Gastroesophageal sphincter (tissue), 4 donors: ENCODE data around the gene SEZ6L. TPM values are rescaled to one million over a fixed set of nuclear protein-coding genes. Genes with fewer than 3 reads are reported as not detected.

Experiments
- ATAC-seq: fragments of 150-250 bp; one replicate; pipeline ENCODE4 v1.9.1; 2016; ENCODE audit warnings: mild to moderate bottlenecking, moderate library complexity
- H3K27ac ChIP-seq, 4 donors: fragments of 200-600 bp; sonication (generic) in 3 of 4; 1 replicate in 3 of 4; 2 replicates in 1 of 4; pipeline ENCODE4 v1.5.1; 2016 to 2019
- H3K27me3 ChIP-seq: fragments of 200-600 bp; sonication (generic); one replicate; pipeline ENCODE4 v1.5.1; 2019
- H3K36me3 ChIP-seq, 2 donors: fragments of 200-600 bp; sonication (generic); one replicate each; pipeline ENCODE4 v1.5.1; 2019; ENCODE audit warnings: control low read depth in 1 of 2
- H3K4me1 ChIP-seq, 3 donors: fragments of 200-600 bp; sonication (generic); 1 replicate in 2 of 3; 2 replicates in 1 of 3; pipeline ENCODE4 v1.5.1; 2016 to 2019; ENCODE audit warnings: control low read depth in 2 of 3
- H3K4me3 ChIP-seq, 2 donors: fragments of 200-600 bp; sonication (generic); one replicate each; pipeline ENCODE4 v1.5.1; 2019; ENCODE audit warnings: mild to moderate bottlenecking in 1 of 2, moderate library complexity in 1 of 2
- H3K9me3 ChIP-seq, 3 donors: fragments of 200-600 bp; sonication (generic); one replicate each; pipeline ENCODE4 v1.5.1; 2017 to 2019; ENCODE audit warnings: control low read depth in 2 of 3
- EP300 ChIP-seq: sonication (generic); formaldehyde crosslinking; IDR thresholded peaks from one replicate; pipeline ENCODE4 v1.6.1; 2017; ENCODE audit warnings: antibody characterized with exemption, mild to moderate bottlenecking
- POLR2A ChIP-seq, 2 donors: fragments of 450-650 bp; IDR thresholded peaks; one replicate each; pipeline ENCODE4 v1.6.1; 2017; ENCODE audit warnings: antibody characterized with exemption in 2 of 2, mild to moderate bottlenecking in 2 of 2, moderate library complexity in 1 of 2
- POLR2AphosphoS5 ChIP-seq: sonication (generic); formaldehyde crosslinking; IDR thresholded peaks from one replicate; pipeline ENCODE4 v1.6.1; 2017; ENCODE audit warnings: antibody characterized with exemption
- WGBS, 2 donors: methylation state at CpG; one replicate each; pipeline ENCODE4 v1.1.5; 2018; ENCODE audit warnings: low coverage in 1 of 2; 5-methylcytosine and 5-hydroxymethylcytosine counted together
- total RNA-seq, 4 donors: library from RNA; depleted of rRNA; stranded (reverse); fragments of >200 nt; gene quantifications; one replicate each; pipeline ENCODE4 v1.1.0, GENCODE V29; 2016
- TF ChIP-seq, protein P1 (sequence below), 4 experiments: fragments of 200-600 bp in 2 of 4; fragments of 450-650 bp in 2 of 4; sonication (generic) in 1 of 4; IDR thresholded peaks; one replicate each; pipeline ENCODE4 v1.5.1; 2017 to 2019; ENCODE audit warnings: antibody characterized with exemption in 4 of 4, mild to moderate bottlenecking in 2 of 4, moderate library complexity in 2 of 4

The SEZ6L gene
- total RNA-seq, 4 donors from 2014 or later: 0.12 to 0.47 (median 0.28) TPM

DNA sequence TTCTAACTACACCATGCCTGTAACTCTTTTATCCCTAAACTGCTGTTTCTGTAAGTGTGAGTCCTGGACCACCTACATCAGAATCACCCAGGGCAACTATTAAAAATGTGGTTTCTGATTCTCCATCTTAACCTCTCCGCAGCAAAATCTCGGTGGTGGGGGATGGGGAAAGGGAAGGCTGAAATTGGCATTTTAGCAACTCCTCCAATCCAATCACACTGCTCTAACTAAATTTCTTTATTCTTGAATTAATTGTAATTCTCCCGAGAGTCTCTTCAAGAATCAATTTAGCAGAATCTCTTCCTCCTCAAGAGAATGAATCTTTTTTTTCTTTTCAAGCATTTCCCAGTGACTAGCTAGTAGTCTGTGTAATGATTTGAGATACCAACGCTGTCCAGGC lies 36.2 kb downstream of the SEZ6L start:
- no peak for ATAC-seq
- WGBS, 2 donors: 62 to 68% methylated on average over 4 of the region's 4 CpGs

DNA sequence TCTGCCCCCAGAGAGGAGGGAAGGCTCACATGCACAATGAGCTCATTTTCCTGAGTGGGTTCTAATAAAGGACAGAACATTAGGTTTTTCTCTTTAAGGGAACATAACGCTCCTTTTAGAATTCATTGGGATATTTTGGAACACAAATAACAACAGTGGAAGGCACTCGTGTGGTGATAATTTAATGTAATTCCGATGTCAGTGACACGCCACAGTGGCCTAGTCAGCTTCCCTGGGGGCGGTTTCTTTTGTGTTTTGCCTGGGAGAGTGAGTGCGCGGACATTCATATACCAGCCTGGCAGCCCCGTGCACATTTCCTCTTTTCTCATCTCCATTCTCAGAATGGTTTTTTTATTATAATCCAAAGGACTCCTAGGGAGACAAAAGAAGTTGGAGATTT lies 41.1 kb downstream of the SEZ6L start:
- no peaks in the 10 kb centered on the region for H3K36me3 ChIP-seq
- no peak for TF ChIP-seq POLR2AphosphoS5
- TF ChIP-seq POLR2A (IDR thresholded peaks at IDR 0.05): no peak
- H3K27me3 ChIP-seq: peaks cover 56% of the 10 kb centered on the region
- H3K27ac ChIP-seq: no peak overlapping the region
- no peaks in the 10 kb centered on the region for H3K4me1 ChIP-seq
- no peaks in the 10 kb centered on the region for H3K9me3 ChIP-seq
- 68 to 75% methylated on average over 7 to 8 of the region's 8 CpGs for WGBS, 2 donors
- H3K4me3 ChIP-seq: no peak overlapping the region
- no peak for ATAC-seq

More for the DNA sequence above, 36.2 kb downstream of the SEZ6L start:
- Histone ChIP-seq H3K4me3 (no peak overlapping the region), H3K4me1 (no peaks in the 10 kb centered on the region), H3K9me3 (no peaks in the 10 kb centered on the region), H3K27ac (no peak overlapping the region), H3K36me3 (no peaks in the 10 kb centered on the region), H3K27me3 (peaks cover 55% of the 10 kb centered on the region)
- TF ChIP-seq POLR2A (IDR thresholded peaks at IDR 0.05) (no peak), EP300 (no peak), POLR2AphosphoS5 (no peak)
- TF ChIP-seq, protein P1, sequence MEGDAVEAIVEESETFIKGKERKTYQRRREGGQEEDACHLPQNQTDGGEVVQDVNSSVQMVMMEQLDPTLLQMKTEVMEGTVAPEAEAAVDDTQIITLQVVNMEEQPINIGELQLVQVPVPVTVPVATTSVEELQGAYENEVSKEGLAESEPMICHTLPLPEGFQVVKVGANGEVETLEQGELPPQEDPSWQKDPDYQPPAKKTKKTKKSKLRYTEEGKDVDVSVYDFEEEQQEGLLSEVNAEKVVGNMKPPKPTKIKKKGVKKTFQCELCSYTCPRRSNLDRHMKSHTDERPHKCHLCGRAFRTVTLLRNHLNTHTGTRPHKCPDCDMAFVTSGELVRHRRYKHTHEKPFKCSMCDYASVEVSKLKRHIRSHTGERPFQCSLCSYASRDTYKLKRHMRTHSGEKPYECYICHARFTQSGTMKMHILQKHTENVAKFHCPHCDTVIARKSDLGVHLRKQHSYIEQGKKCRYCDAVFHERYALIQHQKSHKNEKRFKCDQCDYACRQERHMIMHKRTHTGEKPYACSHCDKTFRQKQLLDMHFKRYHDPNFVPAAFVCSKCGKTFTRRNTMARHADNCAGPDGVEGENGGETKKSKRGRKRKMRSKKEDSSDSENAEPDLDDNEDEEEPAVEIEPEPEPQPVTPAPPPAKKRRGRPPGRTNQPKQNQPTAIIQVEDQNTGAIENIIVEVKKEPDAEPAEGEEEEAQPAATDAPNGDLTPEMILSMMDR (IDR thresholded peaks at IDR 0.05): no peak

DNA sequence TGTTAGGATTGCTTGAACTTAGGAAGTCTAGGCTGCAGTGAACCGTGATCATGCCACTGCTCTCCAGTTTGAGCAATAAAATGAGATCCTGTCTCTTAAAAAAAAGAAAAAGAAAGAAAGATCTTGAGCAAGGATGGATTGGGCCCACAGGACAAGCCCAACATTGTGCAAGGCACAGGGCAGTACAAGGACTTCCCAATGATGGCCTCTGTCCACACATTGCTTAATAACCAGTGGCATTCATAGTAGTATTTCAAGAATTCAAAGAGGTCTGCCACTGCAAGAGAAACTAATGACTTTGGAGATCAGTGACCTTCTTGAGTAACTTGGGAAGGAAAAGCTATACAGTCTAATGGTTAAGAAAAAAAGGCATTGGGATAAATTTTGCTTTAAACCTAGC lies 44.6 kb downstream of the SEZ6L start:
- ATAC-seq: no peak
- no peaks in the 10 kb centered on the region for H3K4me1 ChIP-seq
- H3K9me3 ChIP-seq: no peaks in the 10 kb centered on the region
- no peak overlapping the region for H3K27ac ChIP-seq
- 63 to 67% methylated on average over 1 of the region's 1 CpG for WGBS, 2 donors
- no peak overlapping the region for H3K4me3 ChIP-seq
- TF ChIP-seq EP300: no peak
- TF ChIP-seq, protein P1 (IDR thresholded peaks at IDR 0.05): no peak
- TF ChIP-seq POLR2A (IDR thresholded peaks at IDR 0.05): no peak
- TF ChIP-seq POLR2AphosphoS5: no peak
- H3K36me3 ChIP-seq: no peaks in the 10 kb centered on the region
- peaks cover 73% of the 10 kb centered on the region for H3K27me3 ChIP-seq

DNA sequence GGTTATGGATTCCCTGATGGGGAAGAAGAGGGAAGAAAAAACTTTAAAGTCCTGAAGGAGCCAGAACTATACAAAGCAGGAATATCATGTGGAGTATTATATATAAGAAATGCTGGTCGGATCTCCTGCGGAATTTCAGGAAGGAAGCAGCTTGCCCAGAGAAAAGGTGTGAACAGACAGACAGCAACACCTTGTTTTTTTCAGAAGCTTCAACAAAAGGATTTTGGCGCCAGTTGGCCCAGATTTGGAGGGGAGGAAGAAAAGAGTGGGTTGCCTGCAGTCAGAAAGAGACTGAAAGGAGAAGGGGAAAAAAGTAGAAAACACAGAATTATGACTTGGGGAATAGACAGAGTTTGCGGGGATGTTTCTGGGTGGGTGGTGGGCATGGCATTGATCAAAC lies 45.2 kb downstream of the SEZ6L start:
- Histone ChIP-seq H3K27ac (no peak overlapping the region), H3K27me3 (peaks cover 75% of the 10 kb centered on the region), H3K4me3 (no peak overlapping the region), H3K4me1 (no peaks in the 10 kb centered on the region), H3K36me3 (no peaks in the 10 kb centered on the region), H3K9me3 (no peaks in the 10 kb centered on the region)
- WGBS, 2 donors: 60 to 68% methylated on average over 1 to 4 of the region's 4 CpGs
- ATAC-seq: no peak
- TF ChIP-seq POLR2A (IDR thresholded peaks at IDR 0.05) (no peak), EP300 (no peak), POLR2AphosphoS5 (no peak)
- TF ChIP-seq, protein P1 (IDR thresholded peaks at IDR 0.05): no peak

DNA sequence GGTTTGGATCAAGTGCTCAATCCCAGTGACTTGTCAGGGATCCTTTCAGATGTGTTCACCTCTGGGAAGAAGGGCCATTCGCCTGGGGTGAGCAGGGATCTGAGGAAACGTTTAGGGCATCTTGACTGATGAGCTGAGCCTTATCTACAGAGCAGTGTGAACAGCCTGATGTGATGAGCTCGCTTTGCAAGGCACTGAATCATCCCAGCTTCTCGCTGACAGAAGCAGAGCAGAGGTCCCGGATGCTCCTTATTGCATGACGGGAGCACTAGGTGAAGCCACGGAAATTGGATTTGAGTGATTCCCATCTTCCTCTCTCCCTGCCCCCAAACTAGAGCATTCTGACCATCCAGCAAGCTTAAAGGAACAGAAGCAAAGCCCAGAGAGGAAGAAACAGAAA lies 46.5 kb downstream of the SEZ6L start:
- H3K4me3 ChIP-seq: no peak overlapping the region
- H3K27me3 ChIP-seq: peaks cover 71% of the 10 kb centered on the region
- no peak overlapping the region for H3K27ac ChIP-seq
- 0% methylated on average over 2 of the region's 7 CpGs for WGBS, 2 donors
- no peaks in the 10 kb centered on the region for H3K9me3 ChIP-seq
- H3K36me3 ChIP-seq: no peaks in the 10 kb centered on the region
- H3K4me1 ChIP-seq: no peaks in the 10 kb centered on the region
- TF ChIP-seq POLR2AphosphoS5 (no peak), POLR2A (IDR thresholded peaks at IDR 0.05) (no peak)
- TF ChIP-seq, protein P1 (IDR thresholded peaks at IDR 0.05): no peak
- no peak for ATAC-seq
